Thymus (tissue), 11 donors: ENCODE results near the gene GPR107. TPM values are rescaled to one million over a fixed set of nuclear protein-coding genes. Genes with fewer than 3 reads are reported as not detected.

Experiments
- DNase-seq, 9 donors: peaks; one replicate each; pipeline ENCODE4 v3.0.0-alpha.2; 2013; ENCODE audit warnings: low spot score in 9 of 9, low read depth in 6 of 9, missing footprints in 1 of 9
- H3K27ac ChIP-seq, 2 donors: one replicate each; pipeline ENCODE4 v1.5.1; 2013; ENCODE audit warnings: control low read depth in 1 of 2, low read depth in 1 of 2, low read length in 1 of 2, mild to moderate bottlenecking in 1 of 2, moderate library complexity in 1 of 2
- H3K27me3 ChIP-seq, 2 donors: one replicate each; pipeline ENCODE4 v1.5.1; 2013; ENCODE audit warnings: low read length in 1 of 2; ENCODE audit not compliant: control insufficient read depth in 2 of 2, insufficient read depth in 1 of 2
- H3K36me3 ChIP-seq, 2 donors: one replicate each; pipeline ENCODE4 v1.5.1; 2013; ENCODE audit warnings: low read length in 1 of 2, mild to moderate bottlenecking in 1 of 2, moderate library complexity in 1 of 2; ENCODE audit not compliant: control insufficient read depth in 2 of 2, insufficient read depth in 2 of 2
- H3K4me1 ChIP-seq, 2 donors: one replicate each; pipeline ENCODE4 v1.5.1; 2013; ENCODE audit warnings: low read length in 2 of 2; ENCODE audit not compliant: control insufficient read depth in 2 of 2, insufficient read depth in 2 of 2
- H3K4me3 ChIP-seq, 2 donors: one replicate each; pipeline ENCODE4 v1.5.1; 2013; ENCODE audit warnings: low read length in 2 of 2, control low read depth in 1 of 2, mild to moderate bottlenecking in 1 of 2
- H3K9me3 ChIP-seq, 2 donors: one replicate each; pipeline ENCODE4 v1.5.1; 2013; ENCODE audit warnings: low read length in 1 of 2, mild to moderate bottlenecking in 1 of 2; ENCODE audit not compliant: control insufficient read depth in 2 of 2, insufficient read depth in 1 of 2
- WGBS: extraction: QIAGEN DNeasy Blood & Tissue Kit; methylation state at CpG from one replicate; pipeline ENCODE4 v1.1.7; 2013; 5-methylcytosine and 5-hydroxymethylcytosine counted together
- polyA plus RNA-seq: library from polyadenylated mRNA; stranded (reverse); fragments of 200-250 nt; gene quantifications from one replicate; pipeline ENCODE4 v1.2.3, GENCODE V29; 2013
- total RNA-seq: library from RNA; stranded (reverse); fragments of 120-200 nt; gene quantifications from one replicate; pipeline ENCODE4 v1.2.4, GENCODE V29; 2013
- donor health status: healthy.

Gene GPR107
- total and polyA plus RNA-seq, 2 donors, result 8.5 to 10.7 TPM

DNA sequence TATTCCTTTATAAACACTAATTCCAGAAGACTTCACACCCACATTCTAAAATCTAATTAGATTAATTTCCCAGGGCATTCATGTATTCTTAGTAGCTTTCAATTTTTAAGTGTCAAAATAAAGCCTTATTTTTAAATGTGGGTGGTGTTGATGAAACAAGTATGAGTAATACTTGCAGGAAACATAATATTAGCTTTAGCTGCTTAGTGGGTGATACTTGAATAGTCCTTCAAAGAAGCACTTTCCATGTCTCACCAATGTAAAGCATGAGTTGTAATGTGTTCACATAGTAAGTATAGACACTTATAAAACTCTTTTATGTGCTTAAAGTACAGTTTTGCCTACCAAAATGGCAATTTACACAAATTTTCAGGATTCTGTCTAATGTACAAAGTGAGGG, 17.6 kb upstream of the GPR107 start:
- peaks cover 16 to 46% of the 10 kb centered on the region in 2 donors for H3K4me1 ChIP-seq
- no peaks in the 10 kb centered on the region for H3K27me3 ChIP-seq
- no peak overlapping the region for H3K4me3 ChIP-seq
- H3K27ac ChIP-seq, result no peak overlapping the region
- peaks cover 0 to 3% of the 10 kb centered on the region in 2 donors for H3K9me3 ChIP-seq
- DNase-seq, result no peak
- peaks cover 6% of the 10 kb centered on the region in 2 donors for H3K36me3 ChIP-seq

DNA sequence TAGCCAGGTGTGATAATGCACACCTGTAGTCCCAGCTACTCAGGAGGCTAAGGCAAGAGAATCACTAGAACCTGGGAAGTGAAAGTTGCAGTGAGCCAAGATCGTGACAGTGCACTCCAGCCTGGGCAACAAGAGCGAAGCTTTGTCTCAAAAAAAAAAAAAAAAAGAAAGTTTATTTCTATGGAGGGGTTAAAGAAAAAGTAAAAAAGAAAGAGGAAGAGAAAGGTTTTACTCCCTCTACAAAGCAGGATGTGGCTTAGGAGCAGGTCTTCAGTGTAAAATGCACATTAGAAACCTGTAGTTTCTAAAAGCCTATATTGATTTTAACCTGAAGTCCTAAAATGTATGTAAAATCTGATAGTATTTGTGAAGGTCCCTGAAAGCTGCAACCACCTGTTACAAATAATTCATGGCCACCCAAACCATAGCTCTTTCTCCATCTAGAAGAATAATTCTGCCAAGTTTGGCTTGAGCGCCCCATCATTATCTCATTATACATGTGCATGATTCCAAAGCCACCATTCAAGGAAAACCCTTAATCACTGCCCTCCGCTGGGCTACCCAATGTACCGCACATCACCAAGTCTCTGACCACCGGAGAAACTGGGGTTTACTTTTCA, 14.1 kb upstream of the GPR107 start:
- Histone ChIP-seq H3K4me3 (peak overlapping the region; percentile 51 to 82), H3K27me3 (no peaks in the 10 kb centered on the region), H3K27ac (peak overlapping the region; percentile 79 to 81), H3K36me3 (peaks cover 1 to 6% of the 10 kb centered on the region in 2 donors), H3K4me1 (peaks cover 19 to 42% of the 10 kb centered on the region in 2 donors), H3K9me3 (peaks cover 0 to 12% of the 10 kb centered on the region in 2 donors)
- peak in 1 of 9 donors; percentile 73 for DNase-seq
- 11% methylated on average over 6 of the region's 6 CpGs for WGBS

- Histone ChIP-seq H3K4me3 (peak overlapping the region; percentile 77 to 82), H3K4me1 (peaks cover 19 to 49% of the 10 kb centered on the region in 2 donors)
- 12% methylated on average over 7 of the region's 7 CpGs for WGBS
Measured at GRCh38 chr9:130040984-130041647, 12.6 kb upstream of the GPR107 start.

DNA sequence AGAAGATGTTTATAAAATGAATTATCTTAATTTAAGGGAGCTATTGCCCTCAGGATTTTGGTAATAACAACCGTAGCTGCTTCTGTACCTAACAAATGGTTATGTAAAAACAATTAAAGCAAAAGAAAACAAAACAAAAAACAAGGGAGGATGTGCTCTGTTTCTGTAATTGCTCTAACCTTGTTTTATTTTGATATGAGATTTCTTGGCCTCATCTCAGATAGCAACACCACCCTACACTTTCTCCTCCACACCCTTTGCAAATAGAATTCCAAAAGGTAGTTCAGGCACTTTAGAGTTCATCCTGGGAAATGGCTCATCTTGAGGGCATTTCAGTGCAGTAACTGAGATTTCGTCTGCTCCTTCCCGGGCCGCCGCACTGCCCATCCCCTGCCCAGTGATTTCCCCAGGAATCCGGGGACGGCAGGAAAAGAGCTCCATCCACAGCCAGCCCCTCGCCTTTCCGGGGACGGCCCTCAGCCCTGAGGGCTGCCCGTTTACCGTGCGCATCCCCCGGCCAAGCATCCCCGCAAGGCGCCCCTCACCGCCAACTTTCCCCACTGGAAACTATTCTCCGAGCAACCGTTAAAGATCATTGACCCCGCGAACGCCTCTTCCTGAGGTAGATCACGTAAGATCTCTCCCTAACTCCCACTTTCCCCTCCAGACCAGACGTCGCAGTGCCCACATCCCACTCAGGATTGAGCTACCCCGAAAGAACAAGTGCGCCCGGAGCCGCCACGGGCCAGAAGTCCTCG, 11.9 kb upstream of the GPR107 start:
- DNase-seq, result peak in 1 of 9 donors; percentile 44
- Histone ChIP-seq H3K36me3 (no peaks in the 10 kb centered on the region), H3K4me3 (peak overlapping the region; percentile 77 to 82), H3K4me1 (peaks cover 16 to 51% of the 10 kb centered on the region in 2 donors), H3K27ac (peak overlapping the region; percentile 79 to 95), H3K9me3 (peaks cover 0 to 12% of the 10 kb centered on the region in 2 donors), H3K27me3 (no peaks in the 10 kb centered on the region)
- WGBS, result under 1% methylated on average over 31 of the region's 31 CpGs

More at GRCh38 chr9:130040984-130041647, 12.6 kb upstream of the GPR107 start:
- peak in 1 of 9 donors; percentile 47 for DNase-seq
- H3K9me3 ChIP-seq, result peaks cover 0 to 12% of the 10 kb centered on the region in 2 donors
- H3K36me3 ChIP-seq, result no peaks in the 10 kb centered on the region
- H3K27ac ChIP-seq, result peak overlapping the region; percentile 49 to 79
- no peaks in the 10 kb centered on the region for H3K27me3 ChIP-seq

GRCh38 chr9:130042406-130042884, 11.3 kb upstream of the GPR107 start:
- under 1% methylated on average over 68 of the region's 68 CpGs for WGBS
- Histone ChIP-seq H3K4me1 (peaks cover 16 to 48% of the 10 kb centered on the region in 2 donors), H3K9me3 (peaks cover 0 to 12% of the 10 kb centered on the region in 2 donors), H3K36me3 (no peaks in the 10 kb centered on the region), H3K27ac (peak overlapping the region; percentile 80 to 95), H3K27me3 (no peaks in the 10 kb centered on the region), H3K4me3 (peak overlapping the region; percentile 77 to 82)
- DNase-seq, result peak in 1 of 9 donors; percentile 45

DNA sequence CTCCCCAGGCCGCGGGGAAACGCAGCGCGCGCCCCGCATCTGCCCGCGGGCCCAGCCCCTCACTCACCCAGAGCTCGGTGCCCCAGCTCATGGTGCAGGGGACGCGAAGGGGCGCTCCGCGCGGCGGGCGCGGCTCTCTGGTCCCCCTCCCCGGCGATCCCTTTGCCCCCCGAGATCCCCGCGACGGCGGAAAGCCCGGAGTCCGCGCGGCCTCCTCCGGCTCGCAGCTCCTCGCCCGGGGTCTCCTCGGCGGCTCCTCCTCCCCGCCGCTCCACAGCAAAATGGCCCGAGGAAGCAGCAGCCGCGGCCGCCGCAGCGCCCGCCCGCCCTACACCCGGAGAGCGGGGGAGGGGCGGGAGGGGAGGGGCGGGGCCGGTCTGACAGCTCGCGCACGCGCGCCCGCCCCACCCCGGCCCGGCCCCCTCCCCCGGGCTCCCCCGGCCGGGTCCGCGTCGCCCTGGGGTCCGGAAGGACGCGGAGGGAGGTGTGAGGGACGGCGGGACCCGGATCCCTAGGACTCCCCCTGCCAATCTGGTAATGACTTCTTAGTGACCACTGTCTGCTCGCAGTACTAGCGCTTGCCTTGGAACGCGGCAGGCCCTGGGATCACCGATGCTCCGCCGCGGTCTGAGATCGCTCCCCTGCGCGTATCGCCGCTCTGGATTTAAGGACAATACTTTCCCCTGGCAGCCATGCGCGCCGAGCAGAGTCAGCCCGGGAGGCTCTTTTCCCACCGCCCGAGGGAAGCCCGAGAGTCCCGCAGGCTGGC, 10.6 kb upstream of the GPR107 start, which contains the start of gene FNBP1:
TSS of gene FNBP1 (minus strand) at position 305 of the 769 bp plus-strand sequence. CDS start at position 91, 214 bp downstream.
- H3K4me1 ChIP-seq, result peaks cover 16 to 44% of the 10 kb centered on the region in 2 donors

DNA sequence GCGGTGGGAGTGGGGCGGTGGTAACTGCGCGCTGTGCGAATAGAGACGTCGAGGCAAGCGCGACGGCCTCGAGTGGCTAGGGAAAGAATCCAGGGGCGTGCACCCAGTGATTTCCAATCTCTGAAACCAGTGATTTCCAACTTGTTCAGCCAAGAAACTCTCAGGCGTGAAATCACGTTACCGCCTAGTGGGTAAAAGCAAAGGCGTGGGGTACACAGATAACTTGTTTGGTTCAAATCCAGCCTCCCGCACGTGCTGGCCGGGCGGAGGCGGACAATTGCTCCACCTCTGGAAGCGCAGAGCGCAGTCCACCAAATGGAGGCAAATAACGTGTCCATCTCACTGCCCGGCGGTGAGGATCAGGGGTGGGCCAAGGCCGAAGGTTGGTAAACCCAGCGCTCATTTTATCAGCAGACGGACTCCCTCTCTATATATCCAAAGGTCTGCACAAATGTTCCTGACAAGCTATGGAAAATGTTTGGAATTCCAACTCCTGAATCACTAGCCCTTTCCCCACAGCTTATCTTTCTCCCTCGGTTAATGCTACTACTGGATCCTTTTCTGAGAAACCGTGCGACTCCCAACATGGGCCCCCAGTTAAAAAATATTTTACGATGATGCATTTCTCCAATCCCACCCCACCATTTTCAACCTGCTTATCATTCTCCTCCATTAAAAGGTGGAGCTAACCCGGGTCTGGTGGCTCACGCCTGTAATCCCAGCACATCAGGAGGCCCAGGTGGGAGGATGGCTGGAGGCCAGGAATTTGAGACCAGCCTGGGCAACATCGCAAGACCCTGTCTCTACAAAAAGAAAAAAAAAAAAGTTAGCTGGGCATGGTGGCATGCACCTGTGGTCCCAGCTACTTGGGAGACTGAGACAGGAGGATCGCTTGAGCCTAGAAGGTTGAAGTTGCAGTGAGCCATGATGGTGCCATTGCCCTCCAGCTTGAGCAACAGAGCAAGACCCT, 9.8 kb upstream of the GPR107 start:
- no peaks in the 10 kb centered on the region for H3K36me3 ChIP-seq
- WGBS, result 64% methylated on average over 37 of the region's 37 CpGs
- H3K27ac ChIP-seq, result peak overlapping the region; percentile 83 to 90
- peaks cover 0 to 9% of the 10 kb centered on the region in 2 donors for H3K9me3 ChIP-seq
- no peaks in the 10 kb centered on the region for H3K27me3 ChIP-seq
- DNase-seq, result no peak
- peaks cover 13 to 39% of the 10 kb centered on the region in 2 donors for H3K4me1 ChIP-seq
- H3K4me3 ChIP-seq, result peak overlapping the region; percentile 77 to 82

More for the DNA sequence above, 10.6 kb upstream of the GPR107 start, which contains the start of gene FNBP1:
- peak in 6 of 9 donors; percentile 68 to 91 (median 80) for DNase-seq
- under 1% methylated on average over 92 of the region's 92 CpGs for WGBS
- no peaks in the 10 kb centered on the region for H3K27me3 ChIP-seq
- peaks cover 0 to 12% of the 10 kb centered on the region in 2 donors for H3K9me3 ChIP-seq
- H3K4me3 ChIP-seq, result peak within 1 kb of the TSS; percentile 77 to 82
- peak within 1 kb of the TSS; percentile 83 to 95 for H3K27ac ChIP-seq
- H3K36me3 ChIP-seq, result no peaks in the 10 kb centered on the region
